Breast epithelium (tissue), 3 donors: ENCODE data around the gene TFB1M.

Source experiments
- CTCF ChIP-seq, 3 donors: fragments of 450-650 bp; IDR thresholded peaks; one replicate each; pipeline ENCODE4 v1.5.1; 2016 to 2017; ENCODE audit warnings: antibody characterized with exemption in 3 of 3, mild to moderate bottlenecking in 3 of 3, moderate library complexity in 3 of 3
- POLR2A ChIP-seq: fragments of 450-650 bp; IDR thresholded peaks from one replicate; pipeline ENCODE4 v1.6.1; 2016; ENCODE audit warnings: antibody characterized with exemption, mild to moderate bottlenecking, moderate library complexity
- POLR2AphosphoS5 ChIP-seq, 3 donors: sonication (generic); formaldehyde crosslinking; IDR thresholded peaks; one replicate each; pipeline ENCODE4 v1.6.1; 2017; ENCODE audit warnings: antibody characterized with exemption in 3 of 3

GRCh38 chr6:155257796-155258195 lies 56.5 kb downstream of the TFB1M start:
- TF ChIP-seq POLR2AphosphoS5 (IDR thresholded peaks at IDR 0.05) (no peak), CTCF (IDR thresholded peaks at IDR 0.05) (no peak), POLR2A (no peak)
